GM12801 (cell line): Measurements from ENCODE around the gene ASB12.

Experiments used
- CTCF ChIP-seq: IDR thresholded peaks from one replicate; pipeline ENCODE4 v1.5.1; 2011; ENCODE audit warnings: control low read depth; ENCODE audit not compliant: insufficient read length; ENCODE audit errors: extremely low read depth

ASB12 gene

GRCh38 chrX:64230123-64230970, at the start of gene ASB12:
TSS of gene ASB12 (minus strand) at chrX:64230607. CDS start at chrX:64225650, 4,957 bp downstream.
- TF ChIP-seq CTCF, result no peak

DNA sequence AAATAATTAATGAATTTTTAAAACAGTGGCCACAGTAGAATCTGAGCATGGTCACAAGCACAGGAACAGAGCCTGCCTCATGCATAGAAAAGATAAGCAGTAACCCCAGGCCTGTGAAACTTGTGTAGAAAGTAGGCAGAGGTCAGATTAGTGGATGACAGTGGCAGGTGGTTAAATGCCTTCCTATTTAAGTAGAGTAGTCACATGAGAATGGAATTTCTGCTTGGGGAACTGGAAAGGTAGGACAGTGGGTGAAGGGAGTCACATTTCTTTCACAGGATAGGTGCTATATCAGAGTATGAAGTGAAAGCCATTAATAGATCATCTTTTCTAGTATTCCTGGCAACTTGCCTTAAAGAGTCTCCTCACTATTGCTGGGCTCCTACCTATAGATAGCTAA, 34.9 kb upstream of the ASB12 start:
- TF ChIP-seq CTCF, result no peak

- no peak for TF ChIP-seq CTCF
Observed at GRCh38 chrX:64229154-64229553, 1.3 kb downstream of the ASB12 start.

DNA sequence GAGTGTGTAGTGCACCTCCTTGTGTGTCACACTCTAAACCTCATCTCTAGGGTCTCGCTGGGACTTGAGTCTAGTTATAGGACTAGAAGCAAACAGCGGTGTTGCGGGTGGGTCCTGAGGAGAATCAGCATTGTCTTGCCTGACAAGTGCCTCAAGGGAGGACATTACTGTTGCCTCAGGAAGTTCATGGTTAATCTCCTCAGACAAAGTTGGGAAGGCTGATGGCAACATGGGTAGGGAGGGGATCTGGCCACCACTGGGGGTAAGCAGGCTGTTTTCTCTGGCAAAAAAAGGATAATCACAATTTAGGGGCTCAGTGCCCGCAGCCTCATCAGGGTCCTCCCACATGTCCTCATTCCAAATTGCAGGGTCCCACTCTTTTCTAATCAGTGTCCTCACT, 12.4 kb downstream of the ASB12 start:
- TF ChIP-seq CTCF, result no peak

- no peak for TF ChIP-seq CTCF
Observed at GRCh38 chrX:64206556-64207162, 23.7 kb downstream of the ASB12 start.

GRCh38 chrX:64205735-64206501, 24.5 kb downstream of the ASB12 start:
- TF ChIP-seq CTCF, result no peak

GRCh38 chrX:64205441-64205734, 25.0 kb downstream of the ASB12 start, which contains the start of gene AMER1:
TSS of gene AMER1 (minus strand) at chrX:64205708. CDS start at chrX:64193286, 12,422 bp downstream.
- no peak for TF ChIP-seq CTCF
